GM19397 (cell line): ENCODE results near the gene SDK1.
"Not testable (repeated sequence)": the region's sequence is repeated elsewhere in the genome, so short reads cannot be mapped to it uniquely, and the experiment has no call there.

Experiments used
- ATAC-seq: cut with Tn5 transposase; IDR thresholded peaks from one replicate; pipeline ENCODE4 v1.9.1; 2021; ENCODE audit warnings: mild to moderate bottlenecking, moderate library complexity; ENCODE audit not compliant: unreplicated experiment

Gene SDK1

DNA sequence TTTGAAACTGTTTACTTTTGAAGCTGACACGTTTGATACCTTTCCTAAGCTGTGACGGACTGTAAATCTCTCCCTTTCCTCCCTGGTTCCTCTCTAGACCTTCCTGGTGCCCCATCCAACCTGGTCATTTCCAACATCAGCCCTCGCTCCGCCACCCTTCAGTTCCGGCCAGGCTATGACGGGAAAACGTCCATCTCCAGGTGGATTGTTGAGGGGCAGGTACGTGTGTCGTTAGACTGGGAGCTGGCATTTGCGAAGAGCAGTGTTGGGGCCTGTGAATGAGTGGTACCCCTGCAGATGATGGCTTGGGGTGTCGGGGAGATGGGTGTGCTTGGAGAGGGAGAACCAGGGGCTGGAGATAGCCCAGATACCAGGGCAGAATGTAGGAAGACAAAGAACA lies 778.3 kb downstream of the SDK1 start:
- ATAC-seq = no peak

DNA sequence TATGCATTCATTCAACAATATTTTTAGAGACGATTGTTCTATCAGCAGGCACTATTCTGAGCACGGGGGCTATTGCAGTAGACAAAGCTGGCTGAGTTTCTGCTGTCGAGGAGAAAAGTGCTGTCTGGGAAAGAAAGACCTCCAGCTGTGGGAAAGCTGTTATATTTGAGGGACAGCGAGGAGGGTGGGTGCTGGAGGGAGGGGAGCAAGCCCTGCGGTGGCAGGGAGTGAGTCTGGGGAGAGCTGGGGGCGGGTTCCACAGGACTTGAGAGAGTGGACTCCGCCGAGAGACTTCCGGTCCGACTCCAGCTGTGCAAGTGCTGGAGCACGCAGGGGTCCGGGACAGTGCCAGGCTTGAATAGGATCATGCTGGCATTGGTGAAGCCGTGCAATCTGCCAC lies 778.9 kb downstream of the SDK1 start:
- ATAC-seq = no peak

DNA sequence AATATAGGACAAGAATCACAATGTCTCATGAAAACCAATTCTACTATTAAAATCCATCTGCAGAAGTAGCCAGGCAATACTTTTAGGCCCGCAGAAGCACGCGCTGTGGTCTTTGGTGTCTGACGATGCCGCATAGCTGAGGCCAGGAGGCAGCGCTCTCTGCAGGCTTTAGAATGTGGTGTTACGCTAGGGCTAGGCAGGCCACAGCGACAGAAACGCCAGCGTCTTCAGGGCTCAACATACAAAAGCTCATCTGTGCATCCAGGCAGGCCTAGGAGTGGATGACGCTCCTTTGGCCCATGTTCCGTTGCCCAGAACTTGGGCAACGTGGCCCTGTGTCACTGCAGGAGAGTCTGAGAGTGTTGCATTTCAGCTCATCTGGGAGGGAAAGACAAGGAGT lies 779.9 kb downstream of the SDK1 start:
- ATAC-seq = no peak

DNA sequence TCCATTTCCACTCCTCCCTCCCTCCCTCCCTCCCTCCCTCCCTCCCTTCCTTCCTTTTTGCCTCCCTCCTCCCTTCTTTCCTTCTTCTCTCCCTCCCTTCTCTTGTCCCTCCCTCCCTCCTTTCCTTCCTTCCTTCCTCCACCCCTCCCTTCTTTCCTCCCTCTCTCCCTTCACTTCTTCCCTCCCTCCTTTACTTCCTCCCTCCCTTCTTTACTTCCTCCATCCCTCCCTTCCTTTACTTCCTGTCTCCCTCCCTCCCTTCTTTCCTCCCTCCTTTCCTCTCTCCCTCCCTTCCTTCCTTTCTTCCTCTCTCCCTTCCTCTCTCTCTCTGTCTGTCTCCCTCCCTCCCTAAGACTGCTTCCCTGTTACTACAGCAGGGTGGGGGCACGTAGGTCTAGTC lies 782.5 kb downstream of the SDK1 start:
- no peak for ATAC-seq

DNA sequence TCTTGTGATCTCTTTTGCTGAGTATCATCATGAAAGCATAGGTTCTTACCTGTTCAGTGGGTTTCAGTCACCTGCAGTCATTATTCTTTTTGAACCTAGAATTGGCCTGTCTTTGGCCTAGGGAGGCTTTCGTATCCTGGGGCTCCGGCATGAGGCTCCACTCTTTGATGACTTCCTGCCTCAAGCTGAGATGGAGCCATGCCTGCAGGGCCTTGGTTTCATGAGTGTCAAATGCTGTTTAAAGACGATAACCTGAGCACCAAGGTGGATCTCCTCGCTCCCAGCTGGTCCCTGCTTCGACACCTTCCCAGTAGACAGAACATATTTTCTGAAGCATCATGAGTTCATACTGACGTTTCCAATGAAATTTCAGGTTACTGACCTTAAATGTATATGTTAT lies 783.2 kb downstream of the SDK1 start:
- ATAC-seq = no peak

DNA sequence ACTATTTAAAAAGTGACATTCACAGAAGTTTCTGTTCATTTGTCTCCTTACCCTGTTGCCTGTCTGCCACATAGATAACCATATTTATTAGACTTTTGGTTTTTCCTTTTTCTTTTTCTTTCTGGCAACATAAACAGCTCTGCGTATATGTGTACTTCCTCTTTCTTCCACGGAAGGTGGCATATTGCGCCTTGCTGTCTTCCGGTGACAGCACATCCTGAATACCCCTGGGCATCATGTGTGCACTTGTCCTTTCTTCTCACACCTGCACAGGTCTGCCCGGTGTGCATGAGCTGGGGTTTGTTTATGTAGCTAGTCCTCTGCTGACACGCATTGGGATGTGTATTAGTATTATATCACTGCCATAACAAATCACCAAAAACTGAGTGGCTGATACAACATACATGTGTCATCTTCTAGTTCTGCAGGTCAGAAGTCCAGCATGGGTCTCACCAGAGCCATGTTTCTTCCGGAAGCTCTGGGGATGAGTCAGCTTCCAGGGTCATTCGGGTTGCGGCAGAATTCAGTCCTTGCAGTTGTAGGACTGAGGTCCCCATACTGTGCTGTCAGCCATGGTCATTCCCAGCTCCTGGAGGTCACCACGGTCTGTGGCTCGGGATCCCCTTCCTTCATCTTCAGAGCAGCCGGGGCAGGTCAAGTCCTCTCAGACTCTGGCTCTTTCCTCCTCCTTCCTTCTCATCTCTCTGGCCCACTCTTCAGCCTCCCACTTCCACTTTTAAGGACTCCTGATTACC lies 785.1 kb downstream of the SDK1 start:
- ATAC-seq = no peak

DNA sequence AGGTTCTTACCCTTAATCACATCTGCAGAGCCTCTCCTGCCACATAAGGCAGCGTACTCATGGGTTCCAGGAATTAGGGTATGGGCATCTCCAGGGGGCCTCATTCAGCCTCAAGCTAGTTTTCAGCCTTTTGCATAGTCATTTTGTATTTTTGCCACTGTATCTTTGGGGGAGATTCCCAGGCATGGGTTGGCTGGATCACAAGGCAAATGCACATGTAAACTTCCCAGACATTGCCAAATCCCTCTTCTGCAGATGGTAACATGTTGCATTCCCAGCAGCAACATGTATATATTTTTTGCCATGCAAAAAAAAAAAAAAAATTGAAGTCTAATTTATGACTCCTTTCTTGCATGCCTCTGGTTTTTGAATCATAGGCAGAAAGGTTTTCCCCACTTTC lies 785.7 kb downstream of the SDK1 start:
- no peak for ATAC-seq

DNA sequence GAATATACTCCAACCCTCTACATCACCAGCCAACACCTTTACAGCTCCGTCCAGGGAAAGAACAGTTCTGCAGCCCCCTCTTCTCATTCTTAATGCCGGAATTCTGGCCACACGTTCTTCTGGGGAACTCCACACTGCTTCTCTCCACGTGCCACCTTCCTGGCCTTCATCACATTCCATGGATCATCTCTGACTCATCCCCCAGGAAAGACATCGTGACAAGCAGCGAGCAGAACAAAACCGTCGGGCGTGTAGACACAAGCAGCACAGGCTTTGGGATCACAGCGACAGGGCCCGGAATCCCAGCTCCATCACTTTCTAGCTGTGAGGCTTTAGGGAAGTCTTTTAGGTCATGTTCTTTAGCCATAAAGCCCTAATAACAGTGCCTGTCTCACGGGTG lies 790.7 kb downstream of the SDK1 start:
- no peak for ATAC-seq

DNA sequence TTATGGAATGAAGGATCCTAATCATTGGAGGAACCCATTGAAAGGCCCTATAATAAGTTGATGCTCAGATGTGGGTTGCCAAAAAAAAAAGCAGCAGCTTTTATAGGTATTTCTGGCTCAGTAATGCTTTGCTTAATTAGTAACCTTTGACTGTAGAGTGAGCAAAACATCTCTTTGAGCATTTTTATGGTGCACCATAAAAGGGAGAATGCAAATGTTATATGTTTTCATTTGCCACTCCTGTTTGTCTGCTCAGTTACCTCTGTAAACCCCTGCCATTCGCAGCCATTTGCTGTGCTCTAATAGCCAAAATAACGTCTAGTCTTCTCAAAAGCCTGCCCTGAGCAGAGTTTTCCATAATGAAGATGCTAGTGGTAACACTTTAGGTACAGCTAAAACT lies 792.0 kb downstream of the SDK1 start:
- no peak for ATAC-seq

DNA sequence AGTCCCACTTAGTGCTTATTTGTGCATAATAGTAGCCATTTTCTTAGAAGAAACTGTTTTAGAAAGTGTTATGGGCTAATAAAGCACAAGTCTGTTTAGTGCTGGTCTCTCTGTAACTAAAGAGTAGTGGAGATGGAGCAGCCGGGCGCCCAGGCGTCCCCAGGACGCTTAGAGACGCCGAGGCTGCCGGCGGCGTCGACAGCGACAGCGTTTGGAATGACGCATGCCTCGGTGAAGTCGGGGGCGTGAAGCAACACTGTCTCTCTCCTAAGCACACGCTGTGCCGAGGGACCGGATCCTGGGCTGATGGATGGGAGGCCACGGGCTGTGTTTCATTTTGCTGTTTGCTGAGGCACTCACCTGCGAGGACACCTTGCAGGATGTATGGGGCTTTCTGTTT lies 792.4 kb downstream of the SDK1 start:
- no peak for ATAC-seq

DNA sequence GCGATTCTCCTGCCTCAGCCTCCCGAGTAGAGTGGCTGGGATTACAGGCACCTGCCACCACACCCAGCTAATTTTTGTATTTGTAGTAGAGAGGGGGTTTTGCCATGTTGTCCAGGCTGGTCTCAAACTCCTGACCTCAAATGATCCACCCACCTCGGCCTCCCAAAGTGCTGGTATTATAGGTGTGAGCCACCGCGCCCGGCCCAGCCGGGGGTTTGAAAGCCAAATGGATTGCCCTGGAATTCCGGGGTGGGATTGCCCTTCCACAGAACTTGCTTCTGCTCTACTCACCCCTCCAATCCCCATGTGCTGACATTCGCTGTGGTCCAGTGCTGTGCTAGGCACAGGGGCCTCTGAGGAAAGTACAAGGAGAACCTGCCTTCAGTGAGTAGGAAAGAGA lies 793.1 kb downstream of the SDK1 start:
- not testable (repeated sequence) for ATAC-seq

DNA sequence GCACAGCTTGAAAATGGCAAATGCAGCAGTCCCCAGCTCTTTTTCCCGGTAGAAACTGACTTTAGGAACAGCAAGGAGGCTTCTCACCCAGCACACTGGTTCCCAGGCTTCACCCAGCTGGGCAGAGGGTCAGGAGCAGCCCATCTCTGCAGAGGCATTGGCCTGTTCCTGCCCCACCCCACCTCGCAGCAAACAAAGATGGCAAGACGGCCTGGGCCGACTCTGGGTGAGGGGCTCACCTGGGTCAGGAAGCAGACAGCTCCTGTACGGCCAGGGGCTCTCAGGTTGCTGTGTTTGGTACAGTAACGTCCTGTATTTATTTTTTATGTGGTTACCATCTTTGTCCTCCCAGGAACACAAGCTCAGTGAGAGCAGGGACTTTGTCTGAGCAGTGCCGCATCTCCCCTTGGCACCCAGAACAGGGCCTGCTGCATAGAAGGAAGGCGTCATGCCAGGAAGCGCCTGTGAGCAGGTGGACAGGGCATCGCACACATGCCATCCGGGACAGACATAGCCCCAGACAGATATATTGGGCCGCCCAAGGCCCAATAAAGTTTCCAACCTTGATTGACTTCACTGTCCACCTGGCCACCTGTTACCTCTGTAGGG lies 796.1 kb downstream of the SDK1 start:
- ATAC-seq = no peak

DNA sequence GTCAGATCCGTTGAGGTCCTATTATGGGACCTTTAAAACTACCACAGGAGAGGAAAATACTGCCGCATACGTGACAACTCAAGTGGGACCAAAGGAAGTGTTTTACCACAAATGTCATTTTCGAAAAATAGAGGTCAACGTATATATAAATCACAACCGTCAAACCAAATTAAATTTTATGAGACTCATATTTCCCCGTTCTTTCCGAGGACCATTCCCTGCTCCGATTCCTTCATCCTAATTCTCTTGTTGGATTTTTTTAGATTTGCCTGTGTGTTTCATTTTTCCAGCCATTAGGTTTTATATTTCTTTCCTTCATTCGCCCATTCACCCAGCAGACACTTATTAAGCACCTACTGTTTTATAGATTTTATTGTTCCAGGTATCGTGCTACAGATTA lies 797.1 kb downstream of the SDK1 start:
- ATAC-seq = no peak

DNA sequence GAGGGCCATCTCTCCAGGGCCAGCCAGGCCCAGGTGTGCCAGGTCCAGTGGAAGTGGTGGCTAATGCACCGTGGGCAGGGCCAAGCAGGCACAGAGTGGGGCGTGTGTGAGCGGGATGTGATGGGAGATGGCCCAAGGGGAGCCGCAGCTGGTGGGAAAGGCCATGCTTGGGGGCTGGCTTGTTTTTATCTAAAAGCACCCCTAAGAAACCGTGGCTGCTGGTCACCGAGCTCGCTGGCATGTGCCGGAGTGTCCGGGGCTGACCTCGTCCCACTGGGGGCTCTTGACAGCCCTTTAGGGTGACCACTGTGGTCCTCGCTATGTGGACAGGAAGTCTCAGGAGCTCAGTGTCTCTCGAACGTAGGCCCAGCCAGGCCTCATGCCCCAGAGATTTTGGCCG lies 798.6 kb downstream of the SDK1 start:
- no peak for ATAC-seq

DNA sequence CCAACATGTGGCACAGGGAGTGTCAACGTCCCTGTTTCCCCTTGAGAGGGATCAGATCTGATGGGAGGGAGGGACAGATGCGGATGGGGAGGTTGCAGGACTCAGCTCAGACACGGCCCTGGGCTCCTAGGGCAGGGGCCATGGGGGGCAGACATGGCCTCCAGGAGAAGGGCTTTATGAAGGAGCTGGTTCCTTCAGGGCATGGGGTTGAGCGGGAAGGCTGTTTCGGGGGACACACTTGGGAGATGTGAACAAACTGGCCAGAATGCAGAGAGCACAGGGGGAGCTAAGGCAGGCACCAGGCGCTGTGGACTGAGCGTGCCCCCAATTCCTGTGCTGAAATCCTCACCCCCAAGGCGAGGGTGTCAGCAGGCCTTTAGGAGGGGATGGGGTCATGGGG lies 799.1 kb downstream of the SDK1 start:
- no peak for ATAC-seq

DNA sequence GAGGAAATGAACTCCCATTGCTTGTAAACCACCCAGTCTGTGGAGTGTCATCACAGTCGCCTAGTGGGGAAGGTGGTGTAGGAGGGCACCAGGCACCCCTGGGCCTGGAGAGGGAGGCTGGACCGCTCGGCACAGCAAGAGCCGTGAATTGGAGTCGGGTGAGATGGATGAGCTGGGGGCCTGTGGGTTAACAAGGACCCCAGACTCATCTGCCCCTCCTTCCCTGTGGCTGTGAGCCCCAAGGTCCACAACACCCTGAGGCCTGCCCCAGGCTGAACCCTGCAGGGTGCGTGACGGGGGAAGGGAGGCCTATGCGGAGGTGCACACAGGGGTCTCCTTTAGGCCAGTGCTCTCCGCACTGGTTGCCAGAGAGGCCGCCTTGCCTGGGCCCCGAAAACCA lies 799.6 kb downstream of the SDK1 start:
- no peak for ATAC-seq

DNA sequence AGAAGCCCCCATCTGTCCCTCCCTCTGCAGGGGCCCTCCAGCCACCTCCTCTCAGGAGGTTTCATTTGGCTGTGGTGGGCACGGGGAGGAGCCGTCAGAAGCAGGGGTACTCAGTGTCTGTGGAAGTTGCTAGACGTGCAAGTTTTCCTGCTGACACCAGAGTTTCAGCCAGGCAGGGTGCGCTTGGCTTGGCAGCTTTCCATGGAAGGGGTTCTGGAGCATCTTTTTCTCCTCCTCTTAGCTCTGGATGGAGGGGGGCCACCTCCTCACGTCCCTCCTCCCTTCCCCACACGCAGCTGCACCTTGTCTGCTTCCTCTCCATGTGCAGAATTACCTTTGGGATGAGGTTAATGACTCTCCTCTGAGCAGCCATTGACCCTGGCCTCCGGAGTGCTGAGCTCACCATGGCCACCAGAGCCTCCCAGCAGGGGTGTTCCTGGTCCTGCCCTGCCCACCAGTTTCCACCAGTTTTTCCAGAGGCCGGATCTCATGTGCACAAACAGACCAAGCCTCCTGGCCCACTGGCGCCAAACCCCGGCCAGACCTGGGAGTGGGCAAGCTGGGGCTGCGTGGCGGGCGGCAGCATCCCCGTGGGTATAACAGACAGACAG lies 801.3 kb downstream of the SDK1 start:
- ATAC-seq = no peak

DNA sequence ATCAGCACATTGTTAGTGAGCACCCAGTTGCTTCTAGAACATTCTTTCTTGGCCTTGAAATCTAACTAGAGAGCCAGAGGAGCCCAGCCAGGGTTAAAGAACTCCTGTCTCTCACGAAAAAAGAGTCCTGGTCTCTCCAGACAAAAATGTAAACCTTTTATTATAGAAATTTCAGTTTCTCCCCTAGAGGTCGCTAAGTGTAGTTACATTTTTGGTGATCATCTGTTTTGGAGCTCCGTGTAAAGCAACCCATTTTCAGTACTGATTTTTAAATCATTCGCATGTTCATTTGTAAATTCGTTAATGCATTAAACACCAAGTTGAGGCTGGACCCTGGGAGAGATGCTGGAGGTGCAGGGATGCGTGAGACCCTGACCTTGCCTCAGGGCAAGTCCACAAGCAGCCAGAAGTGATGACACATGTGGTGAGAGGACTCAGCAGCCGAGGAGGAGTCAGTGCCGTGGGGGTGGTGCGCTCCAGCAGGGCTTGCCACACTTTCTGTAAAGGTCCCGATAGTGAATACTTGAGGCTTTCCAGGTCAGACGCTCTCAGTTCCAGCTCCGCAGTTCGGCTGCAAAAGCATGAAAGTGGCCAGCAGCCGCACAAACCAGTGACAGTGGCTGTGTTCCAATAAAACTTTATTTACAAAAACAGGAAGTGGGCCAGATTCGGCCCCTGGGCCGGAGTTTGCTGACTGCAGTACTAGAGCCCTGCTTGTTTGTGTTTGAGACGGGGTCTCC lies 802.5 kb downstream of the SDK1 start:
- no peak for ATAC-seq

DNA sequence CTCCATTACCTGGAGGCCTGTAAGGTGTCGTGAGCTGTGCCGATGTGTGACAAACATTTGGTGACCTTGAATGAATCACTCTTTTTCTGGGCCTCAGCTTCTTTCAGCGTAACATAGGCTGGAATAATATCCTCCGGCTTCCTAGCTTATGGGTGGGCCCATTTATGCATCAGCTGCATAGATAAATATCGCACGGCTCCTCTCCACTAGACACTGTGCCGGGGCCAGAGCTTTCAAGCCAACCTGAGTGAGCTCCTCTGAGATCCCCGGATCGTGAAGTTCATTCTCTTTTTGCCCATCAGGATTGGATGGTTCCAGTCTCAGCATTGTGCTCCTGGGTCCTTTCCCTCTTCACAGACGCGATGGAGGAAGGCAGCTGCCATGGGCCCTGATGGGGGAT lies 806.8 kb downstream of the SDK1 start:
- ATAC-seq = no peak

DNA sequence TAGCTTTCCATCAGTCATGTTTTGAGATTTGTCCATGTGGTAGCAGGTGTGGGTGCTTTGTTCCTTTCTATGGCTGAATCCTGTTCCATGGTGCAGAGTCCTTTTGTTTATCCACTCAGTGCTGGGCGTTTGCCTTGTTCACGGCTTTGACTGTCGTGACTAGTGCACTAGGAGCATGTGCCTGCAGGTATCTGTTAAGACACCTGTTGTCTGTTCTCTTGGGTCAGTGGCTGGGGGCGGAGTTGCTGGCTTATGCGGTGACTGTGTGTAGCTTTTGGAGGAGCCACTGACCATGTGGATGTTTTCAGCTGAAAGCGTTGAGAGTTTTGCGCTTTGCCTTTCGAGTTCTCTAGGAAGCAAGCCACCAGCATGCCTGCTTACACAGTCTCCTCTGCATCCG lies 807.9 kb downstream of the SDK1 start:
- ATAC-seq = no peak

DNA sequence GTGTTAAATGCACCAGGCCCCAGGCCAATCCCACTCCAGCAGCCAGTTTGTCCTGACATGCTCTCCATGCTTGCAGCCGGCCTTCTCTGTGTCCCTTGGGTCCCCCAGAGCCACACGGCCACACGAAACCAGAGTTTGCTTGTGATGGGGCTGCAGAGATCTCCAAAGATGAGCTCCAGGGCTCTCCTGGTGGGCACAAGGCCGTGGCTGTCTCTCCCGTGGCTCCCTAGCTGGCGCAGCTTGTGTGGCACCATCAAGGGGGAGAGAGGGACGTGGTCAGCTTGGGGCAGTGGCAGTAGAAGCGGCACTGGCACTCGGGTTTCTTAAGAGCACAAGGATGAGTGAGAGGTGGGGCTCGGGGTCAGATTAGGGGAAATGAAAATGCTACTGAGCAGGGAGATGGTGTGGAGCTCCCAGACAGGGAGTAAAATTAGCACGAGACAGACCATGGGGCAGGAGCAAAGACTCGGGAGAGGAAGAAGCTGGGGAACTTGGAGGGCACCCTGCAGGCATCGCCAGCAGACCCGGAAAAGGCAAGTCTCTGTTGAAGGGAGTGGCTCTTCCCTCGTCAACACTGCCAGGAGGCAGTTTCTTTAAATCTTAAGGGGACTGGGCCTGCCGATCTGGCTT lies 808.5 kb downstream of the SDK1 start:
- ATAC-seq = no peak
